NCI-H2029 treated with DMSO at 0.1 percent for 48 hours (cell line): ENCODE measurements around the gene WRAP53.

Source experiments
- DNase-seq: peaks from one replicate; lab custom pipeline; 2025; lab: John Stamatoyannopoulos, UW

WRAP53 gene

DNA sequence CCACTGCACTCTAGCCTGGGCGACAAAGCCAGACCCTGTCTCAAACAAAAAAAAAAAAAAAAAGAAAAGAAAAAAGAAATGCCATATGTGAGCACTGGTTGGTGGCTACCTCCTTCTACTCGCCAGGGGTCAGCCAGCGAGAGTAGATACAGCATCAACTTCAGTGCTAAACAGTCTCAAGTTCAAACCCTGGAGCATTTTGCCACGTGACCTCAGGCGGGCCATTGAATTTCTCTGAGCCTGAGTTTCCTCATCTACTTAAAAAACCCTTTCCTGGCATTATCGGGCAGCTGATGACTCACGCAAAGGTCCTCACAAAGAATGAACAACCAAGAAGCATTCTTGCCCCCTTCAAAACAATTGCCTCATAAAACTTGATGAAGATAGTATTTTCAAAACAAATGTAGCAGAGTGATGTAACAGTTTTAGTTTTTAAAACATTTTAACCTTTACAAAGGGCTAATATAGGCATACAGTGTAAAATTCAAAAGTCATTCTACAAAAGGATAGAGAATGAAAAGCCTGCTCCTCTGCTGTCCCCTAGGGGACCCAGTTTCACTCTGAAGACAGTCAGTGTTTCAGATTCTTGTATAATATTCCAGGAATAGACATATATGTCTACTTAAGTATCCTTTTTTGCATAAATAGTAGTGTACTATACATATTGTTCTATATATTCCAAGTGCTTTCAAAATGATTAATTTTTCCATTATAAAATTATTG lies 57.6 kb downstream of the WRAP53 start:
- no peak for DNase-seq

DNA sequence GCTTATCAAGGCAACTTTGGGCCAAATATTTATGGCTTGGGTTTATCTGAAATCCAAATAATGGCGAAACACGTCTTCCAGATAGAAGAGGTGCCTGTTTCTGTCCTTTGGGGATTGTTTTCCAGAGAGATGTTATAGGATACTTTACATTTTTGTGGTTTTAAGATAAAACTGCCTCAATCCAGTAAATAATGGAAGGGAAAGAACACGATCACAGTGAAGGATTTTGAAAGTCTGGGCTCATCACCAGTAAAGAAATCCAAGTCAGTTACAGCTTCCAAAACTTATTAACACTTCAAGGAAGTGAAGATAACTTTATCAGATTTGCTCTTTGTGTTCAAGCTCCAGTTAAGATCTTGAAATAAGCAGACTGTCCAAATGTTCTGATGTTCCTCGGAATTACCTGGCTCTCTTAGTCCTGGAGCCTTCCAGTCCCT lies 59.4 kb downstream of the WRAP53 start:
- no peak for DNase-seq

DNA sequence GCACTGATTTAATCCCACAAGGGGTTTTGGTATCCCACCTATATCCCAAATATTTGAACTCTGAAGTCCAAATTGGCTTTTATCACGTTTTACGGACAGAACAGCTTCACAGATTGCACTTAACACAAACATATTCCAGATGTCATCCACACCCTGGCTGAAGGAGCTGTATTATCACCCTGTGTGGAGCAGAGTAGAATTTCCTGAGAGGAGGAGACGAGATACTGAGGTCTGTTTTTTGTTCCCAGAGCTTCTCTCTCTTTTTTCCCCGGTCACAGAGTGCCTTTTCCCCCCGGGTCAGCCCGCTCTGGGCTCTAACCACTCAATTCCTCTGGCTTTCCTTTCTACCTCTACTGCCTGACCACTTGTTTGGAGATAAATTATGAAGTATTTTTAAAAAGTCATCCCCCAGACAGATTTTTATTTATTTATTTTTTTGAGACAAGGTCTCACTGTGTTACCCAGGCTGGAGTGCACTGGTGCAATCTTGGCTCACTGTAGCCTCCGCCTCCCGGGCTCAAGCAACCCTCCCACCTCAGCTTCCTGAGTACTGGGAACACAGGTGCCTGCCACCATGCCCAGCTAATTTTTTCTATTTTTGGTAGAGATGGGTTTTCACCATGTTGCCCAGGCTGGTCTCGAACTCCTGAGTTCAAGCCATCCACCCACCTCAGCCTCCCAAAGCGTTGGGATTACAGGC lies 59.9 kb downstream of the WRAP53 start:
- no peak for DNase-seq

DNA sequence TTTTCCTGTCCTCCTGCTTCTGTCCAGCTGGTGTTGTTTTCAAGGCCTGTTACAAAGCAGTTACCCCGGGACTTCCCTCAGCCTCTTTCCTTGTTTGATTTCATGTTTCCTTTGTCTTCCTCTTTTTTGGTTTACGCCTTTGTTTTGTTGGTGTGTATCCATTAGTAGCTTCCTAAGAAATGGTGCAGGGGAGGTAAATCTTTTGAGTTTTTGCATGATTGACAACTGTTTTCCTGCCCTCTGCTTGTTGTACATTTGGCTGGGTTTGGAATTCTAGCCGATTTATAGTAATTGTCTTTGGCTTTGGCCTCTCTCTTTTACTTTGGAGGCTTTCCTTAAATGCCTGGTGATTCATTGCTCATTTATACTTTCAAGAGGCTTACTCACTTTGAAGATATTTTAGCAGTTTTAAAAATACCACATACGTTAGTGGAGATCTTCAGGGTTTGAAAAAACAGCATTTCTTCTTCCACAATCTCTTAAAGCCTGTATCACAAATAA lies 62.1 kb downstream of the WRAP53 start:
- DNase-seq = no peak
